Activated CD4-positive, alpha-beta T cell treated with anti-CD3 and anti-CD28 coated beads, Interleukin-2, amount 10 ng/mL, durations not matched to agents 7 days and 5 days (primary cell): ENCODE data around the gene TMEM219. TPM values are rescaled to one million over a fixed set of nuclear protein-coding genes. Genes with fewer than 3 reads are reported as not detected.

ENCODE experiments used
- CTCF ChIA-PET: fragments of 350-600 bp; sonication (Branson Sonifier 250); formaldehyde crosslinking; loops from one replicate; lab custom pipeline; 2021; ENCODE audit warnings: antibody characterized with exemption; lab: Charles Lee
- POLR2A ChIA-PET: fragments of 350-600 bp; sonication (Branson Sonifier 250); formaldehyde crosslinking; loops from one replicate; lab custom pipeline; 2021; ENCODE audit warnings: antibody characterized with exemption; lab: Charles Lee
- DNase-seq: peaks from one replicate; pipeline ENCODE4 v3.0.0-alpha.2; 2020
- H3K27ac Mint-ChIP-seq: one replicate; pipeline ENCODE4 v1.8.0; 2021; ENCODE audit warnings: mild to moderate bottlenecking, moderate library complexity, mixed read lengths
- H3K27me3 Mint-ChIP-seq: one replicate; pipeline ENCODE4 v1.8.0; 2021; ENCODE audit warnings: mixed read lengths
- H3K36me3 Mint-ChIP-seq: one replicate; pipeline ENCODE4 v1.8.0; 2021; ENCODE audit warnings: low read depth, mixed read lengths
- H3K4me1 Mint-ChIP-seq: one replicate; pipeline ENCODE4 v1.8.0; 2021; ENCODE audit warnings: mixed read lengths
- H3K4me3 Mint-ChIP-seq: one replicate; pipeline ENCODE4 v1.8.0; 2021; ENCODE audit warnings: mild to moderate bottlenecking, moderate library complexity, mixed read lengths
- H3K9me3 Mint-ChIP-seq: one replicate; pipeline ENCODE4 v1.8.0; 2021; ENCODE audit warnings: mixed read lengths
- total RNA-seq, 2 experiments: library from RNA; stranded (reverse); gene quantifications; one replicate each; pipeline ENCODE4 v1.2.3, GENCODE V29; 2021

Gene TMEM219, protein sequence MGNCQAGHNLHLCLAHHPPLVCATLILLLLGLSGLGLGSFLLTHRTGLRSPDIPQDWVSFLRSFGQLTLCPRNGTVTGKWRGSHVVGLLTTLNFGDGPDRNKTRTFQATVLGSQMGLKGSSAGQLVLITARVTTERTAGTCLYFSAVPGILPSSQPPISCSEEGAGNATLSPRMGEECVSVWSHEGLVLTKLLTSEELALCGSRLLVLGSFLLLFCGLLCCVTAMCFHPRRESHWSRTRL
- total RNA-seq: 10 to 100 TPM; 57.8 to 60.5 TPM

DNA sequence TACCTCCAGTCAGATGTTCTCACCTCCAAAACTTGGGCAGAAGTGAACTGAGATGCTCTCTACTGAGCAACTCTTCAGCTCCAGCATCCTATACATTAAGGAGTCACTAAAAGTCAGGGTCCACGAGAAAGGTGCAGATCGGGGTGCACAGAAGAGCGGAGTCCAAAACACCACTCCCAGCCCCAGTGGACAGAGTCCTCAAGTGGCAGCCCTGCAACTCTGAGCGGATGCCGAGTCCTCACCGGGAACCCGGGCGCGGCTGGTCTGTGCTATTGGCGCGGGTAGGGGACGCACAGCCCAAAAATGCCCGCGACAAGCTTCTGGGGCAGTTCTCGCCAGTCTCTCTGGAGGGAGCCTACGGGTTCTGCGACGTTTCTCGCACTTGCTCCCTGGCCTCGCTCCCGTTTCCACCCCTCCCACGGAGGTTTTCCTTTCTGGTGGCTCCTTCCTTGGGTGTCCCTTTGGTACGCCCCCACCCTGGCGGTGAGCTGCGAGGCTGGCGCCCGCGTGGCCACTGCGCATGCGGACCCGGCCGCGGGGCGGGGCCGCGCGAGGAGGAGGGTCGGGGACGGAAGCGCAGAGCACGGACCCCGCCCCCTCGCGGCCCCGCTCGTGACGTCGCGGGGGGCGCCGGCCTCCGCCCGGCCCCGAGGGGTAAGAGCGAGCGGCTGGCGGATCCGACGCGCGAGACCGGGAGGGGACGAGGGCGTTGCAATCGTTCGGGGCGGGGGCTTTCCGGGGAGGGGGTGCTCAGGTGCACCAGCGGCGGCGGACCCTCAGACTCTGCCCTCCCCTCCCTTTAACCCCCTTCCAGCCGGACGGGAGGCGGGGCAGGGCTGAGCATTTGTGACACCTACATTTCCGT lies at the start of gene TMEM219:
Gene TMEM219, plus strand, starts transcription at position 601 of the 865 bp plus-strand sequence. CDS start 1,065 bp downstream, outside the sequence.
- H3K27ac Mint-ChIP-seq: peak within 1 kb of the TSS; percentile 91
- H3K9me3 Mint-ChIP-seq: no peaks in the 10 kb centered on the region
- ChIA-PET POLR2A (interaction anchor here (0.6 to 1.0 kb wide), 6 partner anchors 11 to 262 kb away, joined by 3 to 6 read pairs (median 4); partner anchors contain the start of genes ALDOA, KCTD13 and TAOK2), CTCF (interaction anchor here (0.5 to 3.3 kb wide), 17 partner anchors 10 to 506 kb away, joined by 3 to 26 read pairs (median 4); partner anchors contain the start of genes KCTD13, KIF22 and TAOK2)
- H3K36me3 Mint-ChIP-seq: peaks cover 7% of the 10 kb centered on the region
- no peaks in the 10 kb centered on the region for H3K27me3 Mint-ChIP-seq
- H3K4me1 Mint-ChIP-seq: peaks cover 19% of the 10 kb centered on the region
- DNase-seq: peak; percentile 91
- H3K4me3 Mint-ChIP-seq: peak within 1 kb of the TSS; percentile 88

DNA sequence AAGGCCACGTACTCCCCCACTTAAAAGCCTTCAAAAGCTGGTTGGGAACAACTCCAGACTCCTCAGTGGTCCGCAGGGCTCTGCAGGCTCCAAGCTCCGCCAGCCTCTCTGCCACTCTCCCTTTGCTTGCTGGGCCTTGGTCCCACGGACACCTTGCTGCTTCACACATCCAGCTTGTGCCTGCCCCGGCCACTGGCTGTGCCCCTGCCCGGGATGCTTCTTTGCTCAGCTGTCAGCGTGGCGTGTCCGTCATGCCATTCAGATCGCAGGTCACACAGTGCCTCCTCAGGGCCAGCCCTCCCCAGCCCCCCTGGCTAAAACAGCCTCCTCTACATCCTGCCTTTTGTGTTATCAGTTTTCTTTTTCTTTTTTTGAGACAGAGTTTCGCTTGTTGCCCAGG lies 49.8 kb upstream of the TMEM219 start:
- no peak overlapping the region for H3K27ac Mint-ChIP-seq
- DNase-seq: no peak
- ChIA-PET POLR2A (no interaction called here), CTCF (no interaction called here)
- no peak overlapping the region for H3K4me3 Mint-ChIP-seq
- peaks cover 2% of the 10 kb centered on the region for H3K4me1 Mint-ChIP-seq
- H3K36me3 Mint-ChIP-seq: peaks cover 8% of the 10 kb centered on the region
- H3K9me3 Mint-ChIP-seq: no peaks in the 10 kb centered on the region
- H3K27me3 Mint-ChIP-seq: no peaks in the 10 kb centered on the region

DNA sequence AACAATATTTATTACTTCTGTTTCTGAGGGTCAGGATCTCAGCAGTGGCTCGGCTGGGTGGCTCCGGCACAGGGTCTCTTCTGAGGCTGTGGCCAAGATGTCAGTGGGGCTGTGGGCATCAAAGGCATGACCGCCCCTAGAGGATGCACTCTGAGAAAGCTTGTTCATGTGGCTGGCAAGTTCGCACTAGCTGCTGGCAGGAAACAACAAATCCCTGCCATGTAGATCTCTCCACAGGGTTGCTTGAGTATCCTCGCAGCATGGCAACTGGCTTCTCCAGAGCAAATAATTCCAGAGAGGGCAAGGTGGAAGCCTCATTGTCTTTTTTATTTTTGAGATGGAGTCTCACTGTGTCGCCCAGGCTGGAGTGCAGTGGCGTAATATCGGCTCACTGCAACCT lies 48.4 kb upstream of the TMEM219 start:
- Mint-ChIP-seq H3K27me3 (no peaks in the 10 kb centered on the region), H3K9me3 (no peaks in the 10 kb centered on the region), H3K27ac (no peak overlapping the region), H3K4me1 (no peaks in the 10 kb centered on the region), H3K36me3 (peaks cover 13% of the 10 kb centered on the region), H3K4me3 (no peak overlapping the region)
- ChIA-PET CTCF (interaction anchor here (0.5 to 0.6 kb wide), 2 partner anchors 74 to 271 kb away, joined by 4 read pairs; no protein-coding TSS in a partner anchor), POLR2A (no interaction called here)
- DNase-seq: no peak

DNA sequence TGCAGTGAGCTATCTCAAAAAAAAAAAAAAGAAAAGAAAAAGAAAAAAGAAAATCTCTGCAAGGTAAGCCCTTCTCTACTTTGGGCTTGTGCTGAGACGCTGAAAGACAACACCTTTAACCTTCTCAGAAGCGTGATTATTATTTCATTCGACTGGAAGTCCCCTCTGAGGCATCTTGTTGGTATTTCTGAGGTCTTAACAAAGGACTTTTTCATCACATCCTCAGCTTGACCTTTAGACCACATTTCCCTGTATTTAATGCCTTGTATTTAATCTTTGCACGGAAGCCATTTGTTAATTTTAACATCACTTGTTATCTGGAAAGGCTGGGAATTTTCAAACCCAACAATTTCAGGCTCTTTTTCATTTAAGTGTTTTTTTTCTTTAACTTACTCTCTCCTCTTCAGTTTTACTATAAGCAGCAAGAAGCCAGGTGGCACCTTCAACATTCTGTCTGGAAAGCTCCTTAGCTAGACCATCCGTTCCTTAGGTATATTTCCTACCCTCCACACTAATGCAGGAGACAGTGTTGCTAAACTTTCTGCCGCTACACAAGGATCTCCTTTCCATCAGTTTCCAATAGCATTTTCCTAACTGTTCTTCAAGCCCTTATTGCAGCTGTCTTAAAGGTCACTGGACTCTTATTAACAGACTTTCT lies 46.2 kb upstream of the TMEM219 start:
- H3K4me1 Mint-ChIP-seq: peaks cover 4% of the 10 kb centered on the region
- DNase-seq: no peak
- H3K4me3 Mint-ChIP-seq: no peak overlapping the region
- ChIA-PET CTCF (interaction anchor here (0.6 to 1.7 kb wide), 4 partner anchors 11 to 108 kb away, joined by 3 to 6 read pairs (median 3); no protein-coding TSS in a partner anchor), POLR2A (no interaction called here)
- H3K27me3 Mint-ChIP-seq: no peaks in the 10 kb centered on the region
- H3K36me3 Mint-ChIP-seq: peaks cover 21% of the 10 kb centered on the region
- H3K9me3 Mint-ChIP-seq: no peaks in the 10 kb centered on the region
- no peak overlapping the region for H3K27ac Mint-ChIP-seq

DNA sequence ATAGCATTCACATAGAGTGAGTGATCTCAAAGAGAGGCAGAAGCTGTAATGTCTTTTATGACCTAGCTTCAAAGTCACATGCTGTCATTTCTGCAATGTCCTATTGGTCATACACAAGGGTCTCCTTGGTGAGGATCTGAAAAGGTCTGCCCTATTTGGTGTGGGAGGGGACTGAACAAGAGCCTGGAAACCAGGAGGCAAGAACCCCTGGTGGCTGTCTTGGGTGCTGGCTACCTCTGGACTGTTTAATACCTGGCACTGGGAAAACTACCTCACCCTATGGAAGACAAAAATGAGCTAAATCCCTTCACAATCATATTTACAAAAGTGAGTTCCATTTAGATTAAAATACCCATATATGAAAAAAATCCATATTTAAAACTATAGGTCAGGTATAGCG lies 44.9 kb upstream of the TMEM219 start:
- Mint-ChIP-seq H3K27ac (no peak overlapping the region), H3K4me3 (no peak overlapping the region), H3K36me3 (peaks cover 26% of the 10 kb centered on the region), H3K27me3 (no peaks in the 10 kb centered on the region), H3K4me1 (peaks cover 4% of the 10 kb centered on the region), H3K9me3 (no peaks in the 10 kb centered on the region)
- ChIA-PET POLR2A (no interaction called here), CTCF (interaction anchor here (0.6 to 1.7 kb wide), 5 partner anchors 12 to 72 kb away, joined by 3 to 6 read pairs (median 5); partner anchors contain the start of genes ASPHD1, SEZ6L2 and TMEM219)
- no peak for DNase-seq

DNA sequence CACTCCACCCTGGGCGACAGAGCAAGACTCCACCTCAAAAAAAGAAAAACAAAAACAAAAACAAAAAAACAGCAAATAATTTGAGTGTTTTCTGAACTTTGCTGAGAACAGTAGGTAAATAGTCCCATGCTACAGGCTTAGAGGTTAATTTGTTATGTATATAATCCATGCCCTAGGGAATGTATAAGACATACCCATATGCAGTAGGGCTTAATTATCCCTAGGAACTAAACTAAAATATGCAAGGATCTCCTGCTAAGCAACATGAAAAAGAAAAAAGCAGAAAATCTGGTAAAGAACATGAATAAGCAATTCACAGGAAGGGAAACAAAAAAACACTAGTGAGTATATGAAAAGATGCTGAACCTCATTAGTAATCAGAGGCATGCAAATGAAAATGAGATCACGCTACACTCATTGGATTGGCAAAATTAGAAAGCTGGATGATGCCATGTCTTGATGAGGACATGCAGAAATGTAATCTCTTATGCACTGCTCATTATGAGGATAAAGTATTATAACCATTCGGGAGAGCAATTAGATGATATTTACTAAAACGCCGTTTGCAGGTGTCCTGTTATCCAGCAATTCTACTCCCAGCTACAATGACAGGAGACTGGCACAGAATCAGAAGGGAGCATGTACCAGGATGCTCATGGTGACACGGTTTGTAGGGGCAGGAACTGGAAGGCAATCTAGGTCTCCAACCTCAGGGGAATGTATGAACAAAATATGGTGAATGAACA lies 41.4 kb upstream of the TMEM219 start:
- no peaks in the 10 kb centered on the region for H3K27me3 Mint-ChIP-seq
- no peak for DNase-seq
- ChIA-PET CTCF (no interaction called here), POLR2A (interaction anchor here (0.7 kb wide), 1 partner anchor 126 kb away, joined by 4 read pairs; no protein-coding TSS in a partner anchor)
- H3K9me3 Mint-ChIP-seq: no peaks in the 10 kb centered on the region
- no peak overlapping the region for H3K4me3 Mint-ChIP-seq
- H3K36me3 Mint-ChIP-seq: peaks cover 24% of the 10 kb centered on the region
- no peak overlapping the region for H3K27ac Mint-ChIP-seq
- peaks cover 20% of the 10 kb centered on the region for H3K4me1 Mint-ChIP-seq

DNA sequence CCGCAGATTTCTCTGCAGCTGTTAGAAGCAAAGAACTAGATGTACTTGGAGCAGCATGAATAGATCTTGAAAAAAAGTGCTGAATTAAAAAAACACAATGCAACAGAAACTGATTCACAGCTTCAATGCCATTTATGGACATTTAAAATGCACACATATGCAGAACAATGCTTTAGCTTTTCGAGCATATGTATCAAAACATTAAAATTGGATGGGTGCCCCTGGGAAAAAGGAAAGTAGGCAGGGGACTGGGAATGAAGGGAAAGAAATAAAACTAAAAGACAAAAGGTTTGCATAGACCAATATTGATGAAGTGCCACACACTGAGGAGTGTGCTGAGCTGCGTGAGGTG lies 40.9 kb upstream of the TMEM219 start:
- Mint-ChIP-seq H3K4me3 (no peak overlapping the region), H3K27me3 (no peaks in the 10 kb centered on the region), H3K36me3 (peaks cover 24% of the 10 kb centered on the region), H3K9me3 (no peaks in the 10 kb centered on the region), H3K4me1 (peaks cover 21% of the 10 kb centered on the region), H3K27ac (no peak overlapping the region)
- ChIA-PET POLR2A (interaction anchor here (0.7 kb wide), 1 partner anchor 126 kb away, joined by 4 read pairs; no protein-coding TSS in a partner anchor), CTCF (interaction anchor here (0.6 to 0.9 kb wide), 3 partner anchors 12 to 226 kb away, joined by 3 to 4 read pairs (median 3); no protein-coding TSS in a partner anchor)
- DNase-seq: no peak

DNA sequence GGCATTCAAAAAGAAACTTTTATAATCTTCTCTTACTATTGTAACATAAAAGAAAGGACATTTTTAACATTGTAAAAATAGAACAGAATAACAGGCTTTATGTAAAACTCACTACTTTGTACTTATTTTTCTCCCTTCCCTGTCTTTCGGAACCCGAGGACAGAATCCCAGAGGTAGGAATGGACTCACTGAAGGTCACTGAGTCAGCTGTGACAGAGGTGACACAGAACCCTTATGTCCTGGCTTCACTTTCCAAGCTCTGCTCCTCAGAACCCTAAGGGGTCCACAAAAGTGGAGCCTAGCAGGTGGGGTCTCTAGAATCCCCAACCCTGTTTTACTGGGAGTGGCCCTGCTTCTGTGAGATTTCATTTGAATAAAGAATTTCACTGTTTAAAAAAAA lies 39.6 kb upstream of the TMEM219 start:
- peaks cover 34% of the 10 kb centered on the region for H3K4me1 Mint-ChIP-seq
- H3K27ac Mint-ChIP-seq: no peak overlapping the region
- no peak overlapping the region for H3K4me3 Mint-ChIP-seq
- no peak for DNase-seq
- no peaks in the 10 kb centered on the region for H3K9me3 Mint-ChIP-seq
- H3K36me3 Mint-ChIP-seq: peaks cover 25% of the 10 kb centered on the region
- no peaks in the 10 kb centered on the region for H3K27me3 Mint-ChIP-seq
- ChIA-PET CTCF (interaction anchor here (0.8 to 1.1 kb wide), 3 partner anchors 13 to 100 kb away, joined by 3 to 4 read pairs (median 4); partner anchors contain the start of gene TMEM219), POLR2A (interaction anchor here (0.6 kb wide), 1 partner anchor 38 kb away, joined by 4 read pairs; no protein-coding TSS in a partner anchor)

DNA sequence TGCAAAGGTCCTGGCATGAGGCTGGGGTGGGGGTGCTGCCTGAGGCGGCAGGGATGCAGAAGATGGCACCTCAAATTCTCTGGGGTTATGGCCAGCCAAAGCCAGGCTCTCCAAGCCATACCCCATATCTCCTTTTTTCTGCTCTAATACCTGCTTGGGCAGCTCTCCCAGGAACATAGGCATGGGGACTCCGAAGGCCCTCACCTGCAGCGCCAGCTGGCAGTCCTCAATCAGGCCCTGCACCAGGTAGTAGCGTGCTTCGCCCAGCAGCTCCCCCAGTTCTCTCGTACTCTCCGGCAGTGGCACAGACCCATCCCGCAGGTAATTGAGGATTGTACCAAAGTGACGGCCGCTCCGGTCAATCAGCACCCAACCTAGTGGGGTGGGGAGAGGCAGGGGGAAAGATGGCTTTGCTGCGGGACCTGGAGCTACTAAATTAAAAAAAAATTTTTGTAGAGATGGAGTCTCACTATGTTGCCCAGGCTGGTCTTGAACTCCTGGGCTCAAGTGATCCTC lies 38.8 kb upstream of the TMEM219 start:
- no peak for DNase-seq
- ChIA-PET CTCF (interaction anchor here (0.5 to 1.1 kb wide), 5 partner anchors 14 to 281 kb away, joined by 3 to 4 read pairs (median 4); partner anchors contain the start of gene TMEM219), POLR2A (interaction anchor here (0.6 kb wide), 1 partner anchor 38 kb away, joined by 4 read pairs; no protein-coding TSS in a partner anchor)
- Mint-ChIP-seq H3K9me3 (no peaks in the 10 kb centered on the region), H3K27ac (no peak overlapping the region), H3K4me1 (peaks cover 40% of the 10 kb centered on the region), H3K27me3 (no peaks in the 10 kb centered on the region), H3K4me3 (no peak overlapping the region), H3K36me3 (peaks cover 21% of the 10 kb centered on the region)

DNA sequence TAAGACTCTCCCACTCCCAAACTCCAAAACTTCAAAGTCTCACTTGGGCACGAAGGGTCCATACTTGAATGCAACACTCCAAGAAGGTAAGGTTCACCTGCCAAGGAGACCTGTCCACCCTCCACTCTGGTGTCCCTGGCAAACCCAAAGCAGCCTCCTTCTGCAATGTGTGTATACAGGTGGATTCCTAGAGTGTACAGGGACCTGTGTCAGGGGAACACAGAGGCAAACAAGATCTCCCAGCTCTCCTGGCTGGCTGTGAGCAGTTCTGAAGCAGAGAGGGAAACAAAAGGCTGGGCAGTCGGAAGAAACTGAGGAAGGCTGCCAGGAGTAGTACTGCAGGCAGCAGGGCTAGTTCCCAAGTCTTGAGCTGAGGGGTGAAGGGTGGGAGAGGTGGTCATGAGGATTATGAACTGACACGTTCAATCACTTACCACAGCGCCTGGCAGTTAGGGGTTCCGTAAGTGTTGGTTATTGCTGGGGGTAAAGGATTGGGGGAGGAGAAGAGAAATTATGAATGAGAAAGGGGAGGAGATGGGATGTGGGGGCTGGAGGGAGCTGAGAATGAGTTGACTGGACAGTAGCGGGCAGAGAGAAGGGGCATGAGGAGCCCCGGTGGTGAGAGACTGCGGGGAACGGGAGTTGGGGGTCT lies 36.6 kb upstream of the TMEM219 start:
- H3K4me3 Mint-ChIP-seq: peak overlapping the region; percentile 89
- DNase-seq: no peak
- ChIA-PET CTCF (interaction anchor here (0.8 to 1.6 kb wide), 4 partner anchors 10 to 48 kb away, joined by 3 to 8 read pairs (median 4); partner anchors contain the start of genes ASPHD1, SEZ6L2 and TMEM219), POLR2A (interaction anchor here (1.3 kb wide), 1 partner anchor 37 kb away, joined by 3 read pairs; the partner anchor contains the start of gene TMEM219)
- peak overlapping the region; percentile 85 for H3K27ac Mint-ChIP-seq
- H3K36me3 Mint-ChIP-seq: peaks cover 17% of the 10 kb centered on the region
- H3K9me3 Mint-ChIP-seq: no peaks in the 10 kb centered on the region
- peaks cover 40% of the 10 kb centered on the region for H3K4me1 Mint-ChIP-seq
- no peaks in the 10 kb centered on the region for H3K27me3 Mint-ChIP-seq
